GM21367 (cell line): Measurements from ENCODE around the gene PARP4.
"Not testable (repeated sequence)": the region's sequence is repeated elsewhere in the genome, so short reads cannot be mapped to it uniquely, and the experiment has no call there.

Experiments
- ATAC-seq: cut with Tn5 transposase; IDR thresholded peaks from one replicate; pipeline ENCODE4 v1.9.1; 2021; ENCODE audit not compliant: unreplicated experiment

Gene PARP4

DNA sequence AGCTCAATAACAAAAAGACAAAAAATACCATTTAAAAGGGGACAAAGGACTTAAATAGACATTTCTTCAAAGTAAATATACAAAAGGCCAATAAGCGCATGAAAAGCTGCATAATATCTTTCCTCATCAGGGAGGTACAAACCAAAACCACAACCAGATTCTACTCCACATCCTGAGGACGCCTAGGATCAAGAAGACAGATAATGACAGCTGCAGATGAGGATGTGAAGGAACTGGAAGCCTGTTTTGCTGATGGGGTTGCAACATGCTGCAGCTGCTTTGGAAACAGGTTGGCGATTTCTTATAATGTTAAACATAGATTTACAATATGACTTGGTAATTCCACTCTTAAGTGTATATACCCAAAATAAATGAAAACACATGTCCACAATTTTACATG lies 132.4 kb downstream of the PARP4 start:
- ATAC-seq = not testable (repeated sequence)

DNA sequence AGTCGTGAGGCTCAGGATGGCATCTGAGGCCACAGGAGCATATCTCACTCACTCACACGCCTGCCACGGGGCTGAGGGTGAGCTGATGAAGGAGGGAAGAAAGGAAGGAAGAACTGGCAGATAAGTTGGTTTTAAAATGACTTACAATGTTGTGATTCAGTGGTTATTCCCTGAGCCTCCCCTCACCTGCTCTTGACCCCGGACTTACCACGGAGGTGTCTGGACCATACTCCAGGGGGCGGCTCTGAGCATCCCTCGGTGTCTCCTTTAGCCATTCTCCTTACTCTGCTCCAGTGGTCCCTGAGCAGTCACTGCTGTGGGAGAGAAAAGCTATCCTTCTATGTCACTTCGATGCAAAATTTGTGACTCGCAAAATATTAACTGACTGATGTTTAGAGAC lies 141.3 kb downstream of the PARP4 start:
- not testable (repeated sequence) for ATAC-seq
